A673 (cell line): ENCODE measurements around the gene TUBA3D.
"Not testable (repeated sequence)": the region's sequence is repeated elsewhere in the genome, so short reads cannot be mapped to it uniquely, and the experiment has no call there.

Source experiments
- CTCF ChIP-seq: fragments of 300-800, 200-600 bp; sonication (generic); conservative IDR thresholded peaks from 2 replicates; pipeline ENCODE4 v1.5.1; 2017; ENCODE audit warnings: low read depth, mild to moderate bottlenecking, antibody characterized with exemption, low read length, moderate library complexity, mixed read lengths
- EZH2 ChIP-seq: fragments of 200-600 bp; sonication (generic); IDR thresholded peaks from 2 replicates; pipeline ENCODE4 v1.6.1; 2017; ENCODE audit warnings: borderline replicate concordance, low read depth, mild to moderate bottlenecking, mixed read lengths, antibody characterized with exemption, low read length; ENCODE audit not compliant: poor library complexity, severe bottlenecking

- not testable (repeated sequence) for TF ChIP-seq CTCF, EZH2
These were observed 44.1 kb downstream of the TUBA3D start for GRCh38 chr2:131519871-131520470.
